Renal cortex interstitium (tissue), 3 donors: ENCODE results near the gene TMX1. TPM values are rescaled to one million over a fixed set of nuclear protein-coding genes. Genes with fewer than 3 reads are reported as not detected.

Source experiments
- polyA plus RNA-seq, 3 donors: library from polyadenylated mRNA; unstranded; fragments of 120-200 nt; gene quantifications; one replicate each; pipeline ENCODE4 v1.2.1, GENCODE V29; 2013; ENCODE audit not compliant: insufficient read length in 3 of 3

TMX1 gene
- polyA plus RNA-seq, 3 donors: 44.2 to 56.4 (median 55.7) TPM

Other genes with a start within 250 kb of the TMX1 start
- 1 to 10 TPM; 1.8 to 2.4 (median 1.9) TPM for gene TRIM9, start 145.1 kb upstream of the TMX1 start, polyA plus RNA-seq